Measurements from ENCODE around the gene ZNF217. TPM values are rescaled to one million over a fixed set of nuclear protein-coding genes. Genes with fewer than 3 reads are reported as not detected.
"Not testable (repeated sequence)": the region's sequence is repeated elsewhere in the genome, so short reads cannot be mapped to it uniquely, and the experiment has no call there.

ZNF217 gene
- total RNA-seq, 2 donors from 2014 or later, result 7.6 to 13.8 TPM

- DNase-seq (ENCODE audit: low spot score), result no peak
- no peaks in the 10 kb centered on the region for H3K36me3 ChIP-seq
- H3K4me3 ChIP-seq, result no peak overlapping the region
- H3K27ac ChIP-seq, result no peak overlapping the region
- no peaks in the 10 kb centered on the region for H3K9me3 ChIP-seq
- no peaks in the 10 kb centered on the region for H3K27me3 ChIP-seq
- no peaks in the 10 kb centered on the region for H3K4me1 ChIP-seq
- no peak for TF ChIP-seq CTCF (IDR thresholded peaks at IDR 0.05)
These were observed 70.9 kb downstream of the ZNF217 start for GRCh38 chr20:53522696-53523095.

GRCh38 chr20:53522026-53522425, 71.6 kb downstream of the ZNF217 start:
- Histone ChIP-seq H3K27ac (no peak overlapping the region), H3K4me3 (no peak overlapping the region), H3K27me3 (no peaks in the 10 kb centered on the region), H3K4me1 (no peaks in the 10 kb centered on the region), H3K36me3 (no peaks in the 10 kb centered on the region), H3K9me3 (no peaks in the 10 kb centered on the region)
- no peak for TF ChIP-seq CTCF (IDR thresholded peaks at IDR 0.05)
- DNase-seq (ENCODE audit: low spot score), result no peak

GRCh38 chr20:53521421-53521820, 72.2 kb downstream of the ZNF217 start:
- not testable (repeated sequence) for H3K27ac ChIP-seq; H3K4me3 ChIP-seq; H3K9me3 ChIP-seq; DNase-seq (ENCODE audit: low spot score); H3K4me1 ChIP-seq; H3K27me3 ChIP-seq; H3K36me3 ChIP-seq

- Histone ChIP-seq H3K27ac (no peak overlapping the region), H3K36me3 (no peaks in the 10 kb centered on the region), H3K9me3 (no peaks in the 10 kb centered on the region), H3K4me1 (no peaks in the 10 kb centered on the region), H3K27me3 (no peaks in the 10 kb centered on the region), H3K4me3 (no peak overlapping the region)
- TF ChIP-seq CTCF (IDR thresholded peaks at IDR 0.05), result no peak
- DNase-seq (ENCODE audit: low spot score), result no peak
These were observed 76.5 kb downstream of the ZNF217 start for GRCh38 chr20:53517146-53517545.

Data from right atrium auricular region (tissue), 2 donors.